Measurements from ENCODE around the gene SUCO.
"Not testable (repeated sequence)": the region's sequence is repeated elsewhere in the genome, so short reads cannot be mapped to it uniquely, and the experiment has no call there.

The SUCO gene

DNA sequence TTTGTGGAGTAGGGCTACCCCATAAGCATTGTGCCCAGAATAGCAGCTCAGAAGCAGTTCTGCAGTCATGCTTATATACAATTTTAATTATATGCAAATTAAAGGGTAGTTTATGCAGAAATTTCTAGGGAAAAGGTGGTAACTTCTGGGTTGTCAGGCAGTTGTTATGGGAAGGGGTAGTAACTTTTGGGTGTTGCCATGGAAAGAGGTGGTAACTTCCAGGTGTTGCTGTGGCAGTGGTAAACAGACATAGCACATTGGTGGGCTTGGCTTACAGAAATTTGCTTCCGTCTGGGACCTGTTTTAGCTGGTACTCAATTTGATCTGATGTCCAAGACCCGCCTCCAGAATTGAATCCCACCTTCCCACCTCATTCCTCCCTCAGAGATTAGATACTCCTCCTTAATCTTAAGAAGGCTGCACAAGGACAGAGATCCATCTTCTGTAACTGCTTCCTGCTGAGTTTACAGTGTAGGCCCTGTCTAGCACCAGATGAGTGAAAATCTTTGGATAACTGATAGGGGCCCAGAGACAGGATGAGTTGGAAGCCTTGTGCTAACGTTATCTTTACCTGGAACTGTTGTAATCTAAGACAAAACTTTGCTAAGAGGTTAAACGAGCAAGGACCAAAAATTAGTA, 26.7 kb downstream of the SUCO start:
- no peak for DNase-seq (ENCODE audit: low spot score)

DNA sequence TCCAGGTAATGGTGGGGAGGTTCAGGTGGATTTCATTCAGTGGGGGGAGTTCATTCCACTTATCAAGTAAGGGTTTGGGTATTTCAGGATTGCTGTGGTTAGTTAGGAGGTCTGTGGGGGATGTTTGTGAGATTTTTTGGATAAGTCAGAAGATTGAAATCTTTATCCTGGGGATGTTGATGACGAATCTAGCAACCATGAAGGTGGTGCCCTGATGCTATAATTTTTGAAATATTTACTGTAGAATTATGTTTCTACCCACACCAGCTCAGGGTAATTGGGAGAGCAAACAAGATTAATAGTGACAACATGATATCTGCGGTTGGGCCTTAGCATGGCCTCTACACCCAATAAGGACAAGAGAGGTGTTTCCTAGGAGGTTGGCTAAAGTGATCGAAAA, 28.3 kb downstream of the SUCO start:
- no peak for DNase-seq (ENCODE audit: low spot score)

DNA sequence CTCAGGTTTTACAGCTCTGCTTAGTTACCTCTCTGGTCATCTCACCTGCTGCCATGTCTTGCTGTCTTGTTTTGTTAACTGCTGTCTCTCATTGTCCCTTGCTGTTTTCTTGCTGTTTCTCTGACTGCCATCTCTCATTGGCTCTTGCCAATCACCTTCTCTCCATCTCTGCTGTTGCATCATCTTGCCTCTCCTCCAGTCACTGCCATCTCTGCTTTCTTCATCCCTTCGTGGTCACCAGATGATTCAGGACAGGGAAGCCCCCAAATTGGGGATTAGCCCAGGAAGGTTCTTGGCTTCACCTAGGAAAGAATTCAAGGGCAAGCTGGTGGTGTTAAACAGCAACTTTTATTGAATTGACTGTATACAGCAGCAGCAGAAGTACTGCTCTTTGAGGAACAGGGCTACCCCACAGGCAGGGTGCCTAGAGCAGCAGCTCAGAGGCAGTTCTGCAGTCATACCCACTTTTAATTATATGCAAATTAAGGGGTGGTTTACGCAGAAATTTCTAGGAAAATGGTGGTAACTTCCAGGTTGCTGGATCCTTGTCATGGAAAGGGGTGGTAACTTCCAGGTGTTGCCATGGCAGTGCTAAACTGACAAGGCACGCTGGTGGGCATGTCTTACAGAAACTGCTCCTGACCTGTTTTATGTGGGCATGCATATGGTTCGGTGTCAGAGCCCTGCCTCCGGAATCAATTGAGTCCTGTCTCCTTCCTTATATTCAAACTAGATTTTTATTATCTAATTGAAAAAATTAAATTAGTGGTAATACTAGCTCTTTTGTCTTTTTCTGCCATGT, 33.4 kb downstream of the SUCO start:
- DNase-seq (ENCODE audit: low spot score): no peak

DNA sequence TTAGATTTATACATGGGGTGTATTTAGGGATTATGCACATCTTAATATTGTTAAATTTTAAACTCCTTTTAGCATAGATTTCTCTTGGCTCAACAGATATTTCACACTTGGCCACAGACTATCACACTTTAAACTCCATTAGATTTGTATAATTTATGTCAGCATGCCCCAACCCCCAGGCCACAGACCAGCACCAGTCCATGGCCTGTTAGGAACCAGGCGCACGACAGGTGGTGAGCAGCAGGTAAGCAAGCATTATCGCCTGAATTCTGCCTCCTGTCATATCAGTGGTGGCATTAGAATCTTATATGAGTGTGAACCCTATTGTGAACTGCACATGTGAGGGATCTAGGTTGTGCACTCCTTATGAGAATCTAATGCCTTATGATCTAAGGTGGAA, 34.8 kb downstream of the SUCO start:
- DNase-seq (ENCODE audit: low spot score): no peak

DNA sequence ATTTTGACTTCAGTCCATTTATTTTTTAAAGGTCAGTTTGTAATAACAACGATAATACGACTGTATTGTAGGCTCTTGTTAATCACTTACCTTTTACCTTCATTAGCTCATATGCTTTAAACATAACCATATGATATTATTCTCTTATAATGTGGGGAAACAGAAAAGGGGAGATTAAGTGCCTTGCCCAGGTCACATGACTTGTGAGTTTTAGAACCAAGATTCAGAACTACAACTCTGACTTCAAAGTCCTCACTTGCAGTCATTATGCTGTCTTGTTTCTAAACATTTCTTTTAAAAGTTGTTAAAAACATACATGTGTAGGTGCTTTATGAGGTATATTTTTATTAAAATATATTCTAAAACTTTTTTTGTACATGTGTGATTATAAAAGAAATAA, 41.1 kb downstream of the SUCO start:
- no peak for DNase-seq (ENCODE audit: low spot score)

DNA sequence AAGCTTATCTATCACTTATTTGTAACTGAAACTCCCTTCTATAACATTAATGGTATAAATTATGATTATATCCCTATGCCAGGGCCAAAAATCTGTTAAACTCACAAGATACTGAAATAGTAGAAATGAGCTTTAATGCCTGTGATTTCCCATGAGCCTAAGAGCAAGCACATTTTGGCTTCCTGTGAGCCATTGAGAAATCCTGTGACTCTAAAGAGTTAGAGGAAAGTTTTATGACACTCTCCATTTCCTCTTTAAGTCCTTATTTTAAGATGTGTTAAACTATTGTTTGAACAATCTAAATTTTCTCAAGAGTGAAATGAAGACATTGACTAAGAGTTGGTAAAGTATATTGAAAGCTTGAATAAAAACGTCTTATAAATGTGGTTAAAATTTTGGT, 45.6 kb downstream of the SUCO start:
- DNase-seq (ENCODE audit: low spot score): no peak

DNA sequence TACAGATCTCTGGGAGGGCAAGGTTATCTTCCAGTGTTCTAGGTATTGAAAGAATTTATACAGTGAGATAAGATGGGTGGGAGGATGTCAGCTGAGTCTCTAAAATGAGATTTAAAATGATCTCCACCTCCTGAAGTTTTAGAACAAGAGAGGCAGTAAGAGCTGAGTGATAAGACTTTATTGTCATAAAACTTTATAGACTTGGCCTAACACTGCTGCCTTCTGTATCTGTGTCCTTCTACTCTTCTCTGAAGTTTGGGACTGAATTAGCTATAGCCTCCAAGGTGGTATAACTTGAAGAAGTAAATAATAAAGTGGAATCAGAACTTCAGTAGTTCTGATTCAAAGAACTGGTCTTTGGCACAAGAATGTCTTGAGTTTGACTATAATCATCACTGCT, 48.3 kb downstream of the SUCO start:
- no peak for DNase-seq (ENCODE audit: low spot score)

DNA sequence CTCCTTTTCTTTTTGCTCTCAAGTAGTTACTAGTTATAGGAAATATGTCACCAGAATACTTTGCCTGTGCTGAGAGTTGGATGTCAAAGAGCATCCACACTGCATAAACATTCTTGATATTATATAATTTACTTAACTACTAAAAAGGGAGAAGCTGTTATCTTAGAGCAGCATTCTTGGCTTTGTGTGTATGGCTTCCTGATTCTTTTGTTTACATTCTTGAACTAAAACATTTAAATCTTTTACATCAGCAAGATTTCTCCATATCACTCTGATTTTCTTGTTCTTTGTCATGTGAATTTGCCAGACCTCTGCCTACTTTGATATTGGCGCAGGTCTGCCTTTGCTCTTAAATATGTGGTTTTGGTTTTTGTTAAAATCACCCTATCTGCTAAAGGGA, 48.8 kb downstream of the SUCO start:
- no peak for DNase-seq (ENCODE audit: low spot score)

DNA sequence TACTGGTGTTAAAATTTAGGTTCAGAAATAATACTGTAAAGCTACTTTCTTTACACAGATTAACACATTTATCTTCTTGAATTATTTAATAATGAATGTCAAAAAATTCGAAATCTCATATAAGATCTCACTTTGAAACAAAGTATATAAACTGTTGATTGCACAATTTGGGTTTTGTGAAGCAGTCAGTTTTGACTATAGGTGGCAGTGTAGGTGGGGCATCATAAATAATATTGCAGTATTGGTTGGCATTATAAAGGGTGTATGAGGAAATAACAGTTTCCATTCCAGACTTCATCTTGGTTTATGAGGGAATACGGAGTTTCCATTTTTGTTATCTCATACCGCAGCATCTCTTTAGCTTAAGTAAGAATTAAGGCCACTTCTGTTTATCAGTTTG, 49.9 kb downstream of the SUCO start:
- no peak for DNase-seq (ENCODE audit: low spot score)

DNA sequence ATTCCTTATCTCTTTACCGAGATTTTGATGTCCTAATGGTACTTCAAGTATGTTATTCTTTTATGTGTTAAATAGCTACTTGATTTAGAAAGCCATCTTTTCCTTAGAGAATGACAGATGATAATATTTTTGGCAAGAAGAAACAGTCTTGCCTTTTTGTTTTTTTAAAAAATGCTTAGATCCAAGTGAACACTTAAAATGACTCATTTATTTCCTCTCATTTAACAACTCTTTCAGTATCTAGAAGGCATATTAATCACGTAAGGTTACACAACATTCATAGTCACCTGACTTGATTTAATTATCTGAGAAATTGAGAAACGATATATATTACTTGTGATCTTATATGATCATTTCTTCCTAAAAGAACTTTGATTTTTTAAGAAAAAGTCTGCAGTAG, 52.4 kb downstream of the SUCO start:
- DNase-seq (ENCODE audit: low spot score): no peak

DNA sequence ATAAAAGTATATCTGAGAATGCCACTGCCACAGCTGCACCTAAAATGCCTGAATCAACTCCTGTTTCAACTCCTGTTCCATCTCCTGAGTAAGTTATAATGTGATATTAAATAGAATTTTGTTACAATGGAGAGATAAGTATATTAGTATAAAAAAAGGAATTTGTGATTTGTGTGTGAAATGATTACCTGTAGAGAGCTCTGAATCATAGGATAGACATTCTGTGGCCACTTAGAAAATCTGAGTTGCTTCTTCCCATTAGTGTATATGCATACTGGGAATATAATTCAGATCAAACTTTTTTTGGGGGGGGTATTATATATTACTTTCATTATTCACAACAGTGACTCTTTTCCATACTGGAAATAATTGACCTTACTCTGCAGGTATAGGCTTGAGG, 52.9 kb downstream of the SUCO start:
- DNase-seq (ENCODE audit: low spot score): no peak

DNA sequence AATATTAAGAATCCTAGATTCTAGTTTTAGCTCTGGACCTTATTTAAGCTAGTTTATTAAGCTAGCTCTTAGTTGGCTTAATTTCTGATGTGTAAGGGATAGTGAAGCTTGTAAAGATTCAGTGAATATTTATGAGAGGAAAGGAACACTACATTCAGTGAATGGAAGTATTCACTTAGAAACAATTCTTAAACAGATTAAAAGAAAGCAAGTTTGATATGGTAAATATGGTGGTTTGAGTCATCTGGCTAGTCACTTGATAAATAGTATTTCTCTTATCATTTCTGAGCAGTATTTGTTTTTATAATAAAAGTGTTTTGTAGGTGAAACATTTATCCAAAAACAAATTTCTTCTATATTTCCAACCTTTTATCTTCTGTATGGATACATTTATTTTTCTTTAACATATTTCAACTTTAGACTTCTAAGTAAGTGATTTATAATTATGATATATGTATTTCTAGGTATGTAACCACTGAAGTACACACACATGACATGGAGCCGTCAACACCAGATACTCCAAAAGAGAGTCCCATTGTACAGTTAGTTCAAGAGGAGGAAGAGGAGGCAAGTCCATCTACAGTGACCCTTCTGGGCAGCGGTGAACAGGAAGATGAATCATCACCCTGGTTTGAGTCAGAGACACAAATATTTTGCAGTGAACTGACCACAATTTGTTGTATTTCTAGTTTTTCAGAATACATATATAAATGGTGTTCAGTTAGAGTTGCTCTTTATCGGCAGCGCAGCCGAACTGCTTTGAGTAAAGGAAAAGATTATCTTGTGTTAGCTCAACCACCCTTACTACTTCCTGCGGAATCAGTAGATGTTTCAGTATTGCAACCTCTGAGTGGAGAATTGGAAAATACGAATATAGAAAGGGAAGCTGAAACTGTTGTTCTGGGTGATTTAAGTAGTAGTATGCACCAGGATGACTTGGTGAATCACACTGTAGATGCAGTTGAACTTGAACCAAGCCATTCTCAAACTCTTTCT, 55.6 kb downstream of the SUCO start:
- DNase-seq (ENCODE audit: low spot score): peak; percentile 6

DNA sequence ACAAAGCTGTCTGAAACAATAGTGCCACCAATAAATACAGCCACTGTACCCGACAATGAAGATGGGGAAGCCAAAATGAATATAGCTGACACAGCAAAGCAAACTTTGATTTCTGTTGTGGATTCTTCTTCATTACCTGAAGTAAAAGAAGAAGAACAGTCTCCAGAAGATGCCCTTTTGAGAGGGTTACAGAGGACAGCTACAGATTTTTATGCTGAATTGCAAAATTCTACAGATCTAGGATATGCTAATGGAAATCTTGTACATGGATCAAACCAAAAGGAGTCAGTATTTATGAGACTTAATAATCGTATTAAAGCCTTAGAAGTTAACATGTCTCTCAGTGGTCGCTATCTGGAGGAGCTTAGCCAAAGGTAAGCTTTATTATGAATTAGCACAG, 56.6 kb downstream of the SUCO start:
- no peak for DNase-seq (ENCODE audit: low spot score)

DNA sequence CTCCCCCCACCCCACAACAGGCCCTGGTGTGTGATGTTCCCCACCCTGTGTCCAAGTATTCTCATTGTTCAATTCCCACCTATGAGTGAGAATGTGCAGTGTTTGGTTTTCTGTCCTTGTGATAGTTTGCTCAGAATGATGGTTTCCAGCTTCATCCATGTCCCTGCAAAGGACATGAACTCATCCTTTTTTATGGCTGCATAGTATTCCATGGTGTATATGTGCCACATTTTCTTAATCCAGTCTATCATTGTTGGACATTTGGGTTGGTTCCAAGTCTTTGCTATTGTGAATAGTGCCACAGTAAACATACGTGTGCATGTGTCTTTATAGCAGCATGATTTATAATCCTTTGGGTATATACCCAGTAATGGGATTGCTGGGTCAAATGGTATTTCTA, 58.5 kb downstream of the SUCO start:
- not testable (repeated sequence) for DNase-seq (ENCODE audit: low spot score)

DNA sequence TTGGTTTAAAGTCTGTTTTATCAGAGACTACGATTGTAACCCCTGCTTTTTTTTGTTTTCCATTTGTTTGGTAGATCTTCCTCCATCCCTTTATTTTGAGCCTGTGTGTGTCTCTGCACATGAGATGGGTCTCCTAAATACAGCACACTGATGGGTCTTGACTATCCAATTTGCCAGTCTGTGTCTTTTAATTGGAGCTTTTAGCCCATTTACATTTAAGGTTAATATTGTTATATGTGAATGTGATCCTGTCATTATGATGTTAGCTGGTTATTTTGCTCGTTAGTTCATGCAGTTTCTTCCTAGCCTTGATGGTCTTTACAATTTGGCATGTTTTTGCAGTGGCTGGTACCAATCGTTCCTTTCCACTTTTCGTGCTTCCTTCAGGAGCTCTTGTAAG, 62.1 kb downstream of the SUCO start:
- not testable (repeated sequence) for DNase-seq (ENCODE audit: low spot score)

DNA sequence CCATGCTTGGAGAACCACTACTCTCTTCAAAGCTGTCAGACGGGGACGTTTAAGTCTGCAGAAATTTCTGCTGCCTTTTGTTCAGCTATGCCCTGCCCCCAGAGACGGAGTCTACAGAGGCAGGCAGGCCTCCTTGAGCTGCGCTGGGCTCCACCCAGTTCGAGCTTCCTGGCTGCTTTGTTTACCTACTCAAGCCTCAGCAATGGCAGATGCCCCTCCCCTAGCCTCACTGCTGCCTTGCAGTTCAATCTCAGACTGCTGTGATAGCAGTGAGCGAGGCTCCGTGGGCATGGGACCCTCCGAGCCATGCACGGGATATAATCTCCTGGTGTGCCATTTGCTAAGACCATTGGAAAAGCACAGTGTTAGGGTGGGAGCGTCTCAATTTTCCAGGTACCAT, 63.8 kb downstream of the SUCO start:
- not testable (repeated sequence) for DNase-seq (ENCODE audit: low spot score)

DNA sequence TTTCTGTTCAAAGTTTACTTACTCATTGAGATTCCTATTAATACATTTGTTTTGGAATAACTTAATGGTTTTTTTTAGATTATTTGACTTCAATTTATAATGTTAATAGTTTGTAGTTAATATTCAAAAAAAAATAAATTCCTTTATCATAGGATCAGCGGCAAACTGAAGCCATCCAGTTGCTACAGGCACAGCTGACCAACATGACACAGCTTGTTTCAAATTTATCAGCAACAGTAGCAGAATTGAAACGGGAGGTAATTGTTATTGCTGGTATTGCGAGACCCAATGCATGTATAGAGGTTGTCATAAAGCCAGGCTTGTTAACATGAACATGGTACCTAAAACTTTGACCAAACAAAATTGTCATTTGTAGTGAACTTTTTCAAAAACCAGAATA, 67.0 kb downstream of the SUCO start:
- no peak for DNase-seq (ENCODE audit: low spot score)

DNA sequence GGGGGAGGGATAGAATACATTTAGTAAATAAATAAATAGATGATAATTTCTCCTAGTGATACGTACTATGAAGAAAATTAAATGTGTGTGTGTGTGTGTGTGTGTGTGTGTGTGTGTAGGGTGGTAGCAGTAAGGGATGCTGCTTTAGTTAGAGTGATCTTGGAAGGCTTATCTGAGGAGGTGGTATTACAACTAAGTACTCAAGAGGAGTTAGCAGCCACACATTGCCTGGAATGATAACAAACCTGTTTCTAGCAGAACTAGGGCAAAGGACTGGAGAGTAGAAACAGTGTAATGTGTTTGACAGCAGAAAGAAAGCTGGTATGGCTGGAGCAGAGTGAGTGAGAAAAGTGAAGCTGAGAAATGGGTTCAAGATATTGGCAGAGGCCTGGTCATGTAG, 67.7 kb downstream of the SUCO start:
- no peak for DNase-seq (ENCODE audit: low spot score)

DNA sequence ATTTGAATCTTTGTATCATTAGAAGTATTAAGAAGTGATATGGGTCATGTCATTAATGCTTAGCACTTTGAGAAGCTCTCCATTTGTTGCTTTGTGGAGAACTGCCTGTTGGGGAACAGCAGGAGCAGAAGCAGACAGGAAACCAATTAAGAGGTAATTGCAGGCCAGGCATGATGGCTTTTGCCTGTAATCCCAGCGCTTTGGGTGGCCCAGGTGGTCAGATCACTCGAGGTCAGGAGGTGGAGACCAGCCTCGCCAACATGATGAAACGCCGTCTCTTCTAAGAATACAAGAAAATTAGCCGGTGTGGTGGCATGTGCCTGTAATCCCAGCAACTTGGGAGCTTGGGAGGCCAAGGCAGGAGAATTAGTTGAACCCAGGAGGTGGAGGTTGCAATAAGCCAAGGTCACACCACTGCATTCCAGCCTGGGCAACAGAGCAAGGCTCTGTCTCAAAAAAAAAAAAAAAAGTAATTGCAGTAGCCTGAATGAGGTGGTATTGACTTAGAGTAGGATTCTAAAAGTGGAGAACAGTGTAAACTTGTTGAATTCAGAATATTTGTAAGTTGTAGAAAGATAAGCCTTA, 68.2 kb downstream of the SUCO start:
- no peak for DNase-seq (ENCODE audit: low spot score)

DNA sequence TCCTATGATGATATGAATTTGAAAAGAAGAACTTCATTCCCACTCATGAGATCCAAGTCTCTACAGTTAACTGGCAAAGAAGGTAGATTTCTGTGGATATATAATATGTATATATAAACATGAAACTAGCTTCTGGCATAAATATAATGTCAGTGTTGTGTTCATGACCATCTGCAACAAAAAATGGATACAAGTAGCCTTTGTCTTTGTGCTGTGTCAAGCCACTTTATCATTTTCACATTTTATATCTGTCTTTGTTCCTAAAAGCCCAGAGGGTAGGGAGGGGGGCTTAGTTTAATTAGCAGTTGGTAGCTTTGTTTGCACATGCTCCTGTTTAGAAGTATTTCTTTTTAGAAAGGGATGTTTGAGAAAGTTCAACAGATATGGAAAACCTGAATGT, 69.8 kb downstream of the SUCO start:
- no peak for DNase-seq (ENCODE audit: low spot score)

DNA sequence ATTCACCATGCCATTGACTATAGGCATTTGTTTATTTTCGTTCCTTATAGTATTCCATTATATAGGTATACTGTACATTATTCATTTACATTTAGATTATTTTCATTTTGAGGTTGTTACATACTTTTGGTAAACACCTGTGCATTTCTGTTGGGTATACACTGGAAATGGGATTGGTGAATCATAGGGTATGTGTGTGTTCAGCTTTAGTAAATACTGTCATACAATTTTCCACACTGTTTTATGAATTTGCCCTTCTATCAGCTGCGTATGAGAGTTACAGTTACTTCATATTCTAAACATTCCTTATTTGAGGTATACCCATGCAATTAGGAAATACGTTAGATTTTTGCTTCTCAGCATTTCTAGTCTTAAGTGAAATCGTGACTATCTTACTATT, 70.9 kb downstream of the SUCO start:
- no peak for DNase-seq (ENCODE audit: low spot score)

DNA sequence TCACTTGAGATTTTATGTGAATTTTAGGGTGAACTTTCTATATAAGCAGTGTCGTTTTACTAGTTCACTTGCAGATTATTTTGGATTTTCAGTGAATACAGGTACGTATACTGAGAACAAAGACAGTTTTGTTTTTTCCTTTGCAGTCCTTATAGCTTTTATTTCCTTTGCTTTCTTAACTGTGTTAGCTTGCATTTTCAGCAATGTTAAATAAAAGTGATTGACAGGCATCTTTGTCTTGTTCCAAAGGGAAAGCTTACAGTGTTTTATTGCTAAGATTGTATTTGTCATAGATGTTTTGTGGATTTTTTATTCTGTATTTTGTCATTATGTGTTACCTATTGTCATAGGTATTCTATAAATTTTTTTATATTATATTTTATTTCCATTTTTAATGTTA, 72.7 kb downstream of the SUCO start:
- DNase-seq (ENCODE audit: low spot score): no peak
